ENCODE measurements around the gene MED12L.

The MED12L gene

DNA sequence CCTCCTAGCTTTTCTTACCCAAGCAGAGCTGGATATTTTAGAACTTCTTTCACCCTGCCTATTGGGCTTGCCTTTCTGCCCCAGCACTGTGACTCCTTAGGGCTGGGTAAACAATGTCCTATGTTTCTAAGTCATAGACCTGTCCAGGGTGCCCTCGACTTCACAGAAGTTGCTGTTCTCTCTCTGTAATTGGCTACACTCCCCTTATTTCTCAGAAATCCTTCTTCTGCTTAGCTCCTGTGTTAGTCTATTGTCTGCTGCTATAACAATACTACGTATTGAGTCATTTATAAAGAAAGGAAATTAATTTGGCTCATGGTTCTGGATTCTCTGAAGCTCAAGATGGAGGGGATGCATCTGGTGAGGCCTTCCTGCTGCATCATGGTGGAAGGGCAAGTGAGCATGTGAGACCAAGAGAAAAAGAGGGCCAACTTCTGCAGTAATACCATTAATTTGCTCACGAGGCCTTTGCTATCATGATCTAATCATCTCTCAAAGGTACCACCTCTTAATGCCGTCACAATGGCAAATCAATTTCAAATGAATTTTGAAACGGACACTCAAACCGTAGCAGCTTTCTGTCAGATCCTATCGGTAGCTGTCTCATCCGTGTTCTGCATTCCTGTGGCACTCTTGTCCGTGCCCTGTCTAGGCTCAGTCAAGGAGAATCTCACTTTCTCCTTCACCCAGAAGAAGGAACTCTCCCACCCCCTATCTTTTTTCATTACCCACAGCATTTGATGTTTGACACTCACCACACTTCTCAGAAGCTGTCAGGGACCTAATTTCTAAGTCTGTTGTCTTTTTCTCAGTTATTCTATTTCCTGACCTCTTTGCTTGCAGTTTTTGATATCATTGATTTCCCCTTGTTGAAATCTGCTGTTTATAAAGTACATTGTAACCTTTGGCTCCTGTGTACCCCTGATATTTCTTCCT is 139.8 kb downstream of the MED12L start:
- Histone ChIP-seq H3K36me3 (ENCODE audit: low read depth) (no peaks in the 10 kb centered on the region), H3K4me3 (ENCODE audit: severe bottlenecking) (no peak overlapping the region), H3K27me3 (ENCODE audit: insufficient read depth, poor library complexity, severe bottlenecking) (no peaks in the 10 kb centered on the region), H3K4me1 (ENCODE audit: insufficient read depth, poor library complexity, severe bottlenecking) (peaks cover 25% of the 10 kb centered on the region), H3K9me3 (ENCODE audit: severe bottlenecking) (no peaks in the 10 kb centered on the region), H3K27ac (ENCODE audit: poor library complexity, severe bottlenecking) (peak overlapping the region; percentile 14)
- TF ChIP-seq, protein P1, sequence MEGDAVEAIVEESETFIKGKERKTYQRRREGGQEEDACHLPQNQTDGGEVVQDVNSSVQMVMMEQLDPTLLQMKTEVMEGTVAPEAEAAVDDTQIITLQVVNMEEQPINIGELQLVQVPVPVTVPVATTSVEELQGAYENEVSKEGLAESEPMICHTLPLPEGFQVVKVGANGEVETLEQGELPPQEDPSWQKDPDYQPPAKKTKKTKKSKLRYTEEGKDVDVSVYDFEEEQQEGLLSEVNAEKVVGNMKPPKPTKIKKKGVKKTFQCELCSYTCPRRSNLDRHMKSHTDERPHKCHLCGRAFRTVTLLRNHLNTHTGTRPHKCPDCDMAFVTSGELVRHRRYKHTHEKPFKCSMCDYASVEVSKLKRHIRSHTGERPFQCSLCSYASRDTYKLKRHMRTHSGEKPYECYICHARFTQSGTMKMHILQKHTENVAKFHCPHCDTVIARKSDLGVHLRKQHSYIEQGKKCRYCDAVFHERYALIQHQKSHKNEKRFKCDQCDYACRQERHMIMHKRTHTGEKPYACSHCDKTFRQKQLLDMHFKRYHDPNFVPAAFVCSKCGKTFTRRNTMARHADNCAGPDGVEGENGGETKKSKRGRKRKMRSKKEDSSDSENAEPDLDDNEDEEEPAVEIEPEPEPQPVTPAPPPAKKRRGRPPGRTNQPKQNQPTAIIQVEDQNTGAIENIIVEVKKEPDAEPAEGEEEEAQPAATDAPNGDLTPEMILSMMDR (IDR thresholded peaks at IDR 0.05; ENCODE audit: poor library complexity, severe bottlenecking) = no peak
- ATAC-seq (ENCODE audit: low read depth) = no peak
- no peak for DNase-seq (ENCODE audit: low spot score)

- Histone ChIP-seq H3K27me3 (ENCODE audit: insufficient read depth, poor library complexity, severe bottlenecking) (no peaks in the 10 kb centered on the region), H3K4me3 (ENCODE audit: severe bottlenecking) (no peak overlapping the region), H3K4me1 (ENCODE audit: insufficient read depth, poor library complexity, severe bottlenecking) (peaks cover 25% of the 10 kb centered on the region), H3K27ac (ENCODE audit: poor library complexity, severe bottlenecking) (peak overlapping the region; percentile 14), H3K9me3 (ENCODE audit: severe bottlenecking) (no peaks in the 10 kb centered on the region), H3K36me3 (ENCODE audit: low read depth) (no peaks in the 10 kb centered on the region)
- no peak for DNase-seq (ENCODE audit: low spot score)
- TF ChIP-seq, protein P1 (IDR thresholded peaks at IDR 0.05; ENCODE audit: poor library complexity, severe bottlenecking) = no peak
- peak; percentile 65 for ATAC-seq (ENCODE audit: low read depth)
Observed at GRCh38 chr3:151226088-151226563, 140.7 kb downstream of the MED12L start.

- Histone ChIP-seq H3K9me3 (ENCODE audit: severe bottlenecking) (no peaks in the 10 kb centered on the region), H3K36me3 (ENCODE audit: low read depth) (no peaks in the 10 kb centered on the region), H3K27me3 (ENCODE audit: insufficient read depth, poor library complexity, severe bottlenecking) (no peaks in the 10 kb centered on the region), H3K27ac (ENCODE audit: poor library complexity, severe bottlenecking) (peak overlapping the region; percentile 14), H3K4me1 (ENCODE audit: insufficient read depth, poor library complexity, severe bottlenecking) (peaks cover 25% of the 10 kb centered on the region), H3K4me3 (ENCODE audit: severe bottlenecking) (no peak overlapping the region)
- DNase-seq (ENCODE audit: low spot score) (no peak), ATAC-seq (ENCODE audit: low read depth) (no peak)
- TF ChIP-seq, protein P1 (IDR thresholded peaks at IDR 0.05; ENCODE audit: poor library complexity, severe bottlenecking) = no peak
Observed at GRCh38 chr3:151226825-151227224, 141.4 kb downstream of the MED12L start.

DNA sequence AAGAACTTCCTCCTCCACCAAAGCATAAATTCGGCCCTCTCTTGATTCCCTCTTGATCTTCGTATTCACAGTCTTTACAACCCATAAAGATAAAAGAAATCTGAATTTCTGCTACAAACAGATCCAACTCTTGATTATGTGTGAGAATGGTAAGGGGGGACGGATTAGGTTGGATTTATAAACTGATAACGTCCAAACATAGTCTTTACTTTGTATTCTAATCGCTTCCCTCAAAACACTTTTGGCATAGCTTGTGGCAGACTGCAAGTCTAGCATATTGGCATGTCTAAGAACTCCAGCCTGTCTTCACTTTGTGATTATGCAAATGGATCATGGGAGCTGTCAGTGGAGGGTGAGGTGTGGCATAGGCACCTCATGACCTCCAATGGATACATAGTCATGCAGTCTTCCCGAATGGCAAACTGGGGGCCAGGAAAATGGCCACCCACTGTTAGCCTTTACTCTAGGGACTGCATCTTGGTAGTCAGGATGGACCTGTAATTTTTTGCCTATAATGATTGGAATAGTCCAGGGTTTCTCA is 141.9 kb downstream of the MED12L start:
- H3K36me3 ChIP-seq (ENCODE audit: low read depth) = no peaks in the 10 kb centered on the region
- no peaks in the 10 kb centered on the region for H3K27me3 ChIP-seq (ENCODE audit: insufficient read depth, poor library complexity, severe bottlenecking)
- no peaks in the 10 kb centered on the region for H3K9me3 ChIP-seq (ENCODE audit: severe bottlenecking)
- peaks cover 25% of the 10 kb centered on the region for H3K4me1 ChIP-seq (ENCODE audit: insufficient read depth, poor library complexity, severe bottlenecking)
- TF ChIP-seq, protein P1 (IDR thresholded peaks at IDR 0.05; ENCODE audit: poor library complexity, severe bottlenecking) = no peak
- no peak overlapping the region for H3K27ac ChIP-seq (ENCODE audit: poor library complexity, severe bottlenecking)
- ATAC-seq (ENCODE audit: low read depth) (no peak), DNase-seq (ENCODE audit: low spot score) (no peak)
- H3K4me3 ChIP-seq (ENCODE audit: severe bottlenecking) = no peak overlapping the region
